RWPE2 (cell line): ENCODE results near the gene CRYGN.

ENCODE experiments used
- ATAC-seq: fragments of 200-7000 bp; cut with Tn5 transposase; 3 replicates; pipeline ENCODE4 v1.9.1; 2021; ENCODE audit warnings: low read depth
- DNase-seq: peaks from one replicate; pipeline ENCODE4 v3.0.0-alpha.2; 2020; ENCODE audit warnings: low spot score
- H3K27ac ChIP-seq: fragments of 450-650 bp; 2 replicates; pipeline ENCODE4 v1.5.1; 2017; ENCODE audit warnings: mild to moderate bottlenecking; ENCODE audit not compliant: poor library complexity, severe bottlenecking
- H3K27me3 ChIP-seq: fragments of 250-450 bp; sonication (Bioruptor Pico); 2 replicates; pipeline ENCODE4 v1.5.1; 2021; ENCODE audit warnings: mild to moderate bottlenecking, moderate library complexity; ENCODE audit not compliant: insufficient read depth, poor library complexity, severe bottlenecking
- H3K36me3 ChIP-seq: fragments of 250-450 bp; sonication (Bioruptor Pico); 2 replicates; pipeline ENCODE4 v1.5.1; 2020; ENCODE audit warnings: low read depth, mild to moderate bottlenecking, moderate library complexity
- H3K4me1 ChIP-seq: fragments of 250-450 bp; sonication (Bioruptor Pico); 2 replicates; pipeline ENCODE4 v1.5.1; 2021; ENCODE audit warnings: mild to moderate bottlenecking, moderate library complexity; ENCODE audit not compliant: insufficient read depth, poor library complexity, severe bottlenecking
- H3K4me3 ChIP-seq: fragments of 250-450 bp; sonication (Bioruptor Pico); 2 replicates; pipeline ENCODE4 v1.5.1; 2021; ENCODE audit warnings: mild to moderate bottlenecking, moderate library complexity; ENCODE audit not compliant: severe bottlenecking
- H3K9me3 ChIP-seq: fragments of 250-450 bp; sonication (Bioruptor Pico); 2 replicates; pipeline ENCODE4 v1.5.1; 2021; ENCODE audit warnings: mild to moderate bottlenecking, moderate library complexity; ENCODE audit not compliant: severe bottlenecking
- TF ChIP-seq, protein P1 (sequence below): fragments of 450-650 bp; IDR thresholded peaks from one replicate; pipeline ENCODE4 v1.5.1; 2017; ENCODE audit warnings: mild to moderate bottlenecking, moderate library complexity; ENCODE audit not compliant: poor library complexity, severe bottlenecking

CRYGN gene

DNA sequence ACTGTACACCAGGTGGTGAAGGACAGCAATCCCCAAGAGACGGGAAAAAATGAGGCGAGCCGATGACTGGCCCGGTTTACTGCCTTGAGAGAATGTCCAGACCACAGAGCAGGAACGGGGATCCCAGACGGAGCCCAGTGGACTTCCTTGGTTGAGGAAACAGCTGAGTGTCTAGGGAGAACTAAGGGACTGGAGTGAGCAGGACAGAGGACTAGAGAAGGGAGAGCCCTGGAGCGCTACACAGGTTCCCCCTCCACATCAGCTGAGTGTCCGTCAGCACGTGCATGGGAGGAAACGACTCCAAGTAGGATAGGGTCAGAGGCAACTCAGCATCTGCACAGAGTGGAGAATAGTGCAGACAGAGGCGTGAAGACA is 23.0 kb downstream of the CRYGN start:
- Histone ChIP-seq H3K9me3 (peaks cover 7% of the 10 kb centered on the region), H3K4me3 (no peak overlapping the region), H3K27me3 (peaks cover 2% of the 10 kb centered on the region), H3K27ac (no peak overlapping the region), H3K36me3 (no peaks in the 10 kb centered on the region), H3K4me1 (peaks cover 11% of the 10 kb centered on the region)
- ATAC-seq (no peak), DNase-seq (no peak)
- TF ChIP-seq, protein P1, sequence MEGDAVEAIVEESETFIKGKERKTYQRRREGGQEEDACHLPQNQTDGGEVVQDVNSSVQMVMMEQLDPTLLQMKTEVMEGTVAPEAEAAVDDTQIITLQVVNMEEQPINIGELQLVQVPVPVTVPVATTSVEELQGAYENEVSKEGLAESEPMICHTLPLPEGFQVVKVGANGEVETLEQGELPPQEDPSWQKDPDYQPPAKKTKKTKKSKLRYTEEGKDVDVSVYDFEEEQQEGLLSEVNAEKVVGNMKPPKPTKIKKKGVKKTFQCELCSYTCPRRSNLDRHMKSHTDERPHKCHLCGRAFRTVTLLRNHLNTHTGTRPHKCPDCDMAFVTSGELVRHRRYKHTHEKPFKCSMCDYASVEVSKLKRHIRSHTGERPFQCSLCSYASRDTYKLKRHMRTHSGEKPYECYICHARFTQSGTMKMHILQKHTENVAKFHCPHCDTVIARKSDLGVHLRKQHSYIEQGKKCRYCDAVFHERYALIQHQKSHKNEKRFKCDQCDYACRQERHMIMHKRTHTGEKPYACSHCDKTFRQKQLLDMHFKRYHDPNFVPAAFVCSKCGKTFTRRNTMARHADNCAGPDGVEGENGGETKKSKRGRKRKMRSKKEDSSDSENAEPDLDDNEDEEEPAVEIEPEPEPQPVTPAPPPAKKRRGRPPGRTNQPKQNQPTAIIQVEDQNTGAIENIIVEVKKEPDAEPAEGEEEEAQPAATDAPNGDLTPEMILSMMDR, result no peak

DNA sequence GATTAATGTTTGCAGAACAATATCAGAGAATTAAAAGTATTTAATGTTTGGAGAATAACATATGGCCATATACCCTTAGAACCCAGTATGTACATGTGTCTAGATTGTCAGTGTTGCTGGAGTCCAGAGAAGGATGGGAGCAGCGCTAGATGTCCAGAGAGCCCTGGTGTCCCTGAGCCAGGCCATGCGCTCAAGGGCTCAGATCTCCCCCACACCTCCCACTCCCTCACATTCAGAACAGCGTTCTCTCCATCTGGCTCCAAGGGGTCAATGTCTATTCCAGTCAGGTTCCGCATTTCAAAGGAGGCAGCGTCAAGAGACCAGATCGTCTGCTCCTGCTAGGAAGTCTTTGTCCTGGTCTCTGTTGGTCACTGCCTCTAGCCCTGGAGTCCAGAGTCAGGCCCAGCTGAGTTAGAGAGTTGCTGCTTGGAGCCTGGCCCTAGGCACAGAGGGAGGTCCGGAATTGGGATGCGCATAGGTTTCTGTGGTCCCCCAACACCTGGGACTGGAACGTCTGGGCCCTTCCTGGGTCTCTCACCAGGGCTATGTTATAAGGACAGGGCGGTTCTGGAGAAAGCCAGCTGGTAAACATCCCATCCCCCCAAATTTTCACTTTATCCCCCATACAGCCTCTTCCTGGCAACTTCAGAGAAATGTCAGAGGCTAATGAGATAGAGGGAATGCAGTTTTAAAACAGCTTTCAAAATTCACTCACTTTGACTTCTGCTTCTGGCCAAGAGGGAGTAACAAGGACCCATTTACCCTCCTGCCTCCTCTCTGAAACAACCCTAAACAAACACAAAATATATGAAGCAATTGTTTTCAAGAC is 23.6 kb downstream of the CRYGN start:
- 0 out of 3 replicates have a peak, but pooled peaks have one; percentile 12 for ATAC-seq
- TF ChIP-seq, protein P1, result no peak
- peaks cover 11% of the 10 kb centered on the region for H3K4me1 ChIP-seq
- H3K27ac ChIP-seq, result peak overlapping the region; percentile 17
- no peak for DNase-seq
- H3K36me3 ChIP-seq, result no peaks in the 10 kb centered on the region
- peaks cover 7% of the 10 kb centered on the region for H3K9me3 ChIP-seq
- no peak overlapping the region for H3K4me3 ChIP-seq
- H3K27me3 ChIP-seq, result peaks cover 2% of the 10 kb centered on the region

DNA sequence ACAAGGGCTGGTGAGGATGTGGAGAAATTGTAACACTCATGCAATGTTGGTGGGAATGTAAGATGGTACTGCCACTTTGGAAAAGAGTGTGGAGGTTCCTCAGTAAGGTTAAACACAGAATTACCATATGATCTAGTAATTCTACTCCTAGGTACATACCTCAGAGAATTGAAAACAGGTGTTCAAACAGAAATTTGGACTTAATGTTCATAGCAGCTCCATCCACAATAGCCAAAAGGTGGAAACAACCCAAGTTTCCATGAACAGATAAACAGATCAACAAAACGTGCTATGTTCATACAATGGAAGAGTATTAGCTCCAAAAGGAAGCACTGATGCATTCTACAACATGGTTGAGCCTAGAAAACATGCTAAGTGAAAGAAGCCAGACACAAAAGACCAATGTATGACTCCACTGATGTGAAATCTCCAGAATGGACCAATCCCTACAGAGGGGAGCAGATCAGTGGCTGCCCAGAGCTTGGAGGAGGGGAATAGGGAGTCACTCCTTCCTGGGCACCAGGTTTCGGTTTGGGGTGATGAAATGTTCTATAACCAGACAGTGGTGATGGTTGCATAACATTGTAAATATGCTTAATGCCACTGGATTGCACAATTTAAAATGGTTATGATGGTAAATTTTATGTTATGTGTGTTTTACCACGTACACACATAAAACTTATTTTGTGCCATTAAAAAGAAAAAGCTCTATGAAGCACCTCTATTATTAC is 24.4 kb downstream of the CRYGN start:
- peaks cover 7% of the 10 kb centered on the region for H3K9me3 ChIP-seq
- ATAC-seq (peak; percentile 97), DNase-seq (no peak)
- peaks cover 7% of the 10 kb centered on the region for H3K27me3 ChIP-seq
- TF ChIP-seq, protein P1, result no peak
- no peak overlapping the region for H3K4me3 ChIP-seq
- H3K36me3 ChIP-seq, result no peaks in the 10 kb centered on the region
- peak overlapping the region; percentile 17 for H3K27ac ChIP-seq
- H3K4me1 ChIP-seq, result peaks cover 11% of the 10 kb centered on the region

DNA sequence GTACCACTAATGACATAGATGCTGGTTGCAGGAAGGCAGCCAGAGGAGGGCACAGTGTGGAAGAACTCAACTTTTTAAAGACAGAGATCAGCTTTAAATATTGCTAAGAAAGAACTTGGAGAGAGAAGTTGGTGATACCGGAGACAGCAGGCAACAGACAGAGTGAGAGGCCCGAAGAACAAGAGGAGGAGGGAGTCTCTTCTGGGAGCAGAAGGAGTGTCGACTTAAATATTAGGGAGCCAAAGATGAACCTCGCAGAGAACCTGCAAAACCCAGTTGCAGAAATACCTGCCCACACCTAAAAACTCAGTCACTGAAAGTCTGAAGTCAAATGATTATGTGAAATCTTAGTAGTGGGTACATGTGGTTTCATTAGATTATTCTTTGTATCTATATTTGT is 26.7 kb downstream of the CRYGN start:
- TF ChIP-seq, protein P1, result no peak
- no peaks in the 10 kb centered on the region for H3K36me3 ChIP-seq
- ATAC-seq, result no peak
- no peak for DNase-seq
- peaks cover 11% of the 10 kb centered on the region for H3K4me1 ChIP-seq
- no peak overlapping the region for H3K4me3 ChIP-seq
- H3K27ac ChIP-seq, result no peak overlapping the region
- H3K9me3 ChIP-seq, result no peaks in the 10 kb centered on the region
- peaks cover 29% of the 10 kb centered on the region for H3K27me3 ChIP-seq
